Fibroblast of the aortic adventitia (primary cell): ENCODE results near the gene OR2V1. TPM values are rescaled to one million over a fixed set of nuclear protein-coding genes. Genes with fewer than 3 reads are reported as not detected.

ENCODE experiments used
- DNase-seq: peaks from one replicate; pipeline ENCODE4 v3.0.0-alpha.2; 2010; ENCODE audit warnings: low read depth
- H3K4me3 ChIP-seq: 2 replicates; pipeline ENCODE4 v1.5.1; 2011; ENCODE audit warnings: low read depth, mild to moderate bottlenecking, control low read depth, low read length, moderate library complexity
- total RNA-seq: library from RNA; depleted of rRNA; stranded (reverse); fragments of >200 nt; gene quantifications from 2 replicates; pipeline ENCODE4 v1.2.3, GENCODE V29; 2012; ENCODE audit warnings: low replicate concordance
- TF ChIP-seq, protein P1 (sequence below): IDR thresholded peaks from 2 replicates; pipeline ENCODE4 v1.5.1; 2011; ENCODE audit warnings: mild to moderate bottlenecking, low read length, control low read depth, inconsistent platforms; ENCODE audit not compliant: insufficient read depth

The OR2V1 gene
- total RNA-seq, 1 donor, result not detected

DNA sequence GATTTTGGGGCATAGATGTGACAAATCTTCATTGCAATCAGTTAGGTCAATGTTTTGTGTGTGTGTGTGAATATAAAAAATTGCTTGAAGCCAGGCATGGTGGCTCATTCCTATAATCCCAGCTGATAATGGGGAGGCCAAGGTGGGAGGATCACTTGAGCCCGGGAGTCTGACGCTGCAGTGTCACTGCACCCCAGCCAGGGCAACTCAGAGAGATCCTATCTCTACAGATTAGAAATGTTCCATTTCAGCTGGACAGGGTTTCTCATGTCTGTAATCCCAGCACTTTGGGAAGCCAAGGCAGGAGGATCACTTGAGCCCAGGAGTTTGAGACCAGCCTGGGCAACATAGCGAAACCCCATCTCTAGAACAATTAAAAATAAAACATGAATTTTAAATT lies 27.9 kb upstream of the OR2V1 start:
- TF ChIP-seq, protein P1, sequence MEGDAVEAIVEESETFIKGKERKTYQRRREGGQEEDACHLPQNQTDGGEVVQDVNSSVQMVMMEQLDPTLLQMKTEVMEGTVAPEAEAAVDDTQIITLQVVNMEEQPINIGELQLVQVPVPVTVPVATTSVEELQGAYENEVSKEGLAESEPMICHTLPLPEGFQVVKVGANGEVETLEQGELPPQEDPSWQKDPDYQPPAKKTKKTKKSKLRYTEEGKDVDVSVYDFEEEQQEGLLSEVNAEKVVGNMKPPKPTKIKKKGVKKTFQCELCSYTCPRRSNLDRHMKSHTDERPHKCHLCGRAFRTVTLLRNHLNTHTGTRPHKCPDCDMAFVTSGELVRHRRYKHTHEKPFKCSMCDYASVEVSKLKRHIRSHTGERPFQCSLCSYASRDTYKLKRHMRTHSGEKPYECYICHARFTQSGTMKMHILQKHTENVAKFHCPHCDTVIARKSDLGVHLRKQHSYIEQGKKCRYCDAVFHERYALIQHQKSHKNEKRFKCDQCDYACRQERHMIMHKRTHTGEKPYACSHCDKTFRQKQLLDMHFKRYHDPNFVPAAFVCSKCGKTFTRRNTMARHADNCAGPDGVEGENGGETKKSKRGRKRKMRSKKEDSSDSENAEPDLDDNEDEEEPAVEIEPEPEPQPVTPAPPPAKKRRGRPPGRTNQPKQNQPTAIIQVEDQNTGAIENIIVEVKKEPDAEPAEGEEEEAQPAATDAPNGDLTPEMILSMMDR, result no peak
- H3K4me3 ChIP-seq, result no peak overlapping the region
- no peak for DNase-seq

DNA sequence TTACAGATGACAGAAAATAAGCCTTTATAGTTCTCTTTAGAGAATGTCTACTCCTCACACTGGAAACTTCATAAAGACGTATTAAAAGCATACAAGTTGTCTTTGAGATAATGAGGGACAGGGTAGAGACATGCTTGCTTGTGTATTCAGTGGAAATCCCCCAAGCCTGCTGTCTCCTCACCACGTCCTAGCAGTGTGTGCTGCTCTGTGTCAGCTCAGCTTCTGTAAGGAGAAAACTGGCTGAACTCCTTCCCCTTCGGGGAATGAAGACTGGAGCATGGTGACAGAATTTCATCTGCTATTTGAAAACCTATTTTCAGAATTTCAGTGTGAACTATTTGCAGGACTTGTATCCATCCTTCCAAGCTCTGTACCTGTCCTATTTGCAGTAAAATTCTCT lies 25.8 kb upstream of the OR2V1 start:
- H3K4me3 ChIP-seq, result no peak overlapping the region
- TF ChIP-seq, protein P1, result no peak
- no peak for DNase-seq

DNA sequence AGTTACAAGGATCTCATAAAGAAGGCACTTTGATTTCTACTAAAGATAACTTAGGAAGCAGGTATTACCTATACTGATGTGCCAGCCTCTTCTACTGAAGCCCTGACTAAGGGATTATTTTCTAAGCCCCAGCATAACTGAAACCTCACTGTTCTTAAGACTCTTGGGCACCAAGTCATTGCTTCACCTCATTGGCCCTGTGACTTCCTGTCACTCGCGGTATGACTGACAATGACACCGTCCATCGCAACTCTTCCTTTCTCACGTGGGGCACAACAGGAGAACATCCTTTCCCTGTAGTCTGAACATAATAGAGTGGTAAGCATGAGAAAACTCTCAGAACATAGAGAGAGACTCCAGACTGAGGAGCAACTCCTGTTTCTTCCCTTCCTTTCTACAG lies 22.8 kb upstream of the OR2V1 start:
- TF ChIP-seq, protein P1, result no peak
- DNase-seq, result no peak
- H3K4me3 ChIP-seq, result no peak overlapping the region

DNA sequence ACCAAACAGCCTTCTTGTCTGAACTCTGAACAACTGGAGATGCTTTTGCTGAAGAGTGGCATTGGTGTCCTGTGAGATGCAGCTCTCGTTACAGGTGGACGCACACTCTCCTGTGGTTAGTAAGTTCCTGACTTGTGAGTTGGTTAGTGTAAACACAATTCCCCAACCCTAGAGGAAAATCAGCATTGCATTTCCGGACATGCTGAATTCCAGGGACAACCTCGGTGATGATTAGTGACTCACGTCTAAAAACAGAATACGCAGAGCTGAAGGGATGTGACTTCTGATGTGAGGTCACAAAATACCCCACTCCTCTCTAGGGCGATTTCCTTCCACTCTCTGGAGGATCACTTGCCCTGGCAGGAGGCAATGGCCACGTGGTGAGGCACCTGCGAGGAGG lies 21.4 kb upstream of the OR2V1 start:
- TF ChIP-seq, protein P1, result no peak
- DNase-seq, result no peak
- no peak overlapping the region for H3K4me3 ChIP-seq

DNA sequence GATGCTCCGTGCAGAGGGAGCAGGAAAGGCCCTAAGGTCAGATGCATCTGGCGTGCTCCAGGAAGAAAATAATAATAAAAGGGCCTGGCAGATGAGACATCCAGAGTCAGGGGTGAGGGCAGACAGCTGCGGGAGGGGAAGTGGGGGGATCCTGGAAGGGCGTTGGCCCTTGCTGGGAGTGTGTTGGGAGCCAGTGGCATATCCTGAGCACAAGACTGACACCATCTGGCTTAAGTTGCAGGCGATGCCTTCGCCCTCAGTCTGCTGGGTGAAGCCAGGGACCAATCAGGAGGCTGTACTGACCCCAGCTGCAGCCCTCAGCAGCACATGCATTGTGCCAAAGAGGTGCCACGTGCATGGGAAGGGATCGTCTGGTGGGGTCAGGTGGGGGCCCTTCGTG lies 20.2 kb upstream of the OR2V1 start:
- TF ChIP-seq, protein P1, result no peak
- H3K4me3 ChIP-seq, result no peak overlapping the region
- no peak for DNase-seq

DNA sequence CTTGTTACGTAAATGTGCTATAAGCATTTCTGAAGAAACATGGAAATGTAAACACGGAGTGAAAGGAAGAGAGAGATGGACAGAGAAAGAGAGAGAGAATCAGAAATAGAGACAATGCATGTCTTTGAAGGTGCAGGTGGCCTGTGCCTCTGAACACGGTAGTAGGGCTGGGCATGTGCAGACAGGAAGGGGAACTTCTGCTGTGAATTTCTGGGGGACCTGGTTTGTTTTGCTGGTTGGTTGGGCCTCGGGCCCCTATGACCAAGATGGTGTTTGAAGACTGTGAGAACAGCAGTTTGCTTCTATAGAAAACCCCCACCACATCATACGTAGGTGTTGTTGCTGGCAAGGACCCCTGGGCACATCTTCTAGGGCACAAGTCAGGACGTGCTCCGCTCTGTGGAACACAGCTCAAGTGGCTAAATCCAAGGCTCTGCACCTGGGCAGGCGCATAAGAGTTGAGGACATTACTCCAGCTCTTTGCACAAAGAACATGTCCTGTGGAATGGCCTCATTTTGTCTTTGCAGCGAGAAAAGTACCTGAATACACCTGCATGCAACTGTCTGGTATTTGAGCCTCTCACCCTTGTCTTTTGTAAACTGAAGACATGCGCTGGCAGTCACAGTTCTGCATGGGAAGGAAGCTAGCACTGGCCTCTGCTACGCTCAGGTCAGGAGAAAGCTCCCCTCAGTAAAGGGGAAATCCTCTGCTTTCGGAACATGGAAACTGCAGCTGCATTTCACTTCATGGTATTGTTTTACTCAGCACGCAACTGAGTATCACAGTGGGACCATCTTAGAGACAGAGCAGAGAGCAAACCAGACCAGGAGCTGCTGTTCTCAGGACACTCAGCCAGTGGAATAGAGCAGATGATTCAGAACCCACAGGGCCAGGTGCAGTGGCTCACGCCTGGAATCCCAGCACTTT lies 19.1 kb upstream of the OR2V1 start:
- TF ChIP-seq, protein P1, result no peak
- DNase-seq, result no peak
- no peak overlapping the region for H3K4me3 ChIP-seq
